PC-3 (cell line): ENCODE results near the gene RUFY4.
"Not testable (repeated sequence)": the region's sequence is repeated elsewhere in the genome, so short reads cannot be mapped to it uniquely, and the experiment has no call there.

Experiments used
- CTCF ChIP-seq: fragments of 300-600 bp; sonication (generic); conservative IDR thresholded peaks from 2 replicates; pipeline ENCODE4 v1.5.1; 2017; ENCODE audit warnings: antibody characterized with exemption, low read depth, mild to moderate bottlenecking, low read length
- EZH2 ChIP-seq: fragments of 300-600 bp; sonication (generic); IDR thresholded peaks from one replicate; pipeline ENCODE4 v1.6.1; 2017; ENCODE audit warnings: antibody characterized with exemption, mild to moderate bottlenecking, low read length; ENCODE audit not compliant: unreplicated experiment

- TF ChIP-seq EZH2: not testable (repeated sequence)
- TF ChIP-seq CTCF: peak; percentile 69
Measured at GRCh38 chr2:218068721-218069334, at the start of gene RUFY4.
